ENCODE data around the gene SCUBE2.
A peak's percentile ranks its signal among the peaks of the same experiment; 100 is the strongest.
"Not testable (repeated sequence)": the region's sequence is repeated elsewhere in the genome, so short reads cannot be mapped to it uniquely, and the experiment has no call there.

SCUBE2 gene

DNA sequence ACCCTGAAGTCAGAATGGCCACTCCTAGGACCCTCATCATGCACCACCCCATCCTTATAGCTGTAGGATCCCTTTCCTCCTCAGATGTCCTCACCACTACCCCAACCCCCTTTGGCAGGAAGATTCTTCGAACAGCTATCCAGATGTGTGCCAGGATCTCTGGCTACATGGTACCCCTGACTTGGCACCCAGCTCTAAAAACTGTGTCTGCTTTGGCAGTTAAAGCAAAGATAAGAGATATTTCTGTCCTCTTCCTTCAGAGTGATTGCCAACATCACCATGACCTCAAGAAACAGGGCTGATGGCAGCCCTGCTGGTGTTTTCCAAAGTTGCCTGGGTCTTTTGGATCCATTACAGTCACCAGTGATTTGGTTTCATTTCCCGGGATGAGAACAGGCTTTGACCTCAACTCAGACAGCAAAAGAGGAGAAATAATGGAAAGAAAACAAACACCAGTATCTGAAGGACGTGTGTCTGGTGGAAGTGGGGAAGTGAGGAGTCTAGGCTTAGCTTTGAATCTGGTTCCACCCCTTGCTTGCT lies 83.3 kb downstream of the SCUBE2 start:
- no peak for DNase-seq (ENCODE audit: low read depth in 2 of 2)

DNA sequence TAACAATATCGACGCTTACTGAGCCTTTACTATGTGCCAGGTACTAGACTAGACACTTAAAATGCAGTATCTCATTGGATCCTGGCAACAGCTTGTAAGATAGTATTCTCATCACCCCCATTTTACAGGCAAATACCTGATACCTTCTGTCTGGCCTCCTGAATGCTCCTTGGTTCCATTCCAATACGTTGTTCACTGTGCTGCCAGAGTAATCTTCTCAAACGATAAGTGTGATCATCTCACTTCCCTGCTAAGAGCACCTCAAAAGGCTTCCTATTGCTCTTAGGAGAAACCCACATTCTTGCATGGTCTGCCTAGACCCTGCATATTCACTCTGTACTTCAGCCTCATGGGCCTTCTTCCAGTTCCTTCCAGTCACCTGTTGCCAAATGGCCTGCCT lies 86.3 kb downstream of the SCUBE2 start:
- no peak for DNase-seq (ENCODE audit: low read depth in 2 of 2)

DNA sequence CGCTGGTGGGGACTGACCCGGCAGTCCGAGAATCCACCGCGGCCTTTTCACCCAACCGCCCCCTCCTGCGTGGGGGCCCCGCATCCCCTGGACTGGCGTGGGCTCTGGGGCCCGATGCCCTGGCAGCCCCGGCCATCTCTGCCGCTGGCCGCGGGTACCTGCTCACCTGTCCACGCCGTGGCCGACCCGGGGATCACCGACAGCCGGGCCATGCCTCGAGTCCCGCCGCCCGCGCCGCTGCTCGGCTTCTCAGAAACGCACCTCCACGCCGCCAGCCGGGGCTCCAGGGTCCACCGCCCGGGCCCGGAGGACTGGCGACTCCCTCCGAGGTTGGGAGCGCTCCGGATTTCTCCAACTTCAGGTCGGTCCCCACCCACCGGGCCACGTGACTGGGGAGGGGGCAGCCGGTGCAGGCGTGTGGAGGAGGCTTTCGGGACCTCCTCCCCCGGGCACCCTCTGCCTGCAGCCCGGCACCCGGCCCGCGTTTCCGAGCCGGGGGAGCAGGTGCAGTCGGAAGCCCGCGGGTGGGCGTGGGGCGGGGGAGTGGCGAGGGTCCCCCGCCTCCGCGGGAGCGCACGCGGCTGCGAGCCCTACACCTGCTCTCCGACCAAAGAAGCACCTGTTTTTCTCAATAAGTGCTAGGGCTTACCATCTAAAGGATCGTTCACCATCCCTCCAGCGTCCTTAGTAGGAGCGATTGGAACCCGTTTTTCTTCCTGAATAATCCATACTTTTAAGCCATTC lies 87.0 kb downstream of the SCUBE2 start:
- DNase-seq (ENCODE audit: low read depth in 2 of 2) = no peak

DNA sequence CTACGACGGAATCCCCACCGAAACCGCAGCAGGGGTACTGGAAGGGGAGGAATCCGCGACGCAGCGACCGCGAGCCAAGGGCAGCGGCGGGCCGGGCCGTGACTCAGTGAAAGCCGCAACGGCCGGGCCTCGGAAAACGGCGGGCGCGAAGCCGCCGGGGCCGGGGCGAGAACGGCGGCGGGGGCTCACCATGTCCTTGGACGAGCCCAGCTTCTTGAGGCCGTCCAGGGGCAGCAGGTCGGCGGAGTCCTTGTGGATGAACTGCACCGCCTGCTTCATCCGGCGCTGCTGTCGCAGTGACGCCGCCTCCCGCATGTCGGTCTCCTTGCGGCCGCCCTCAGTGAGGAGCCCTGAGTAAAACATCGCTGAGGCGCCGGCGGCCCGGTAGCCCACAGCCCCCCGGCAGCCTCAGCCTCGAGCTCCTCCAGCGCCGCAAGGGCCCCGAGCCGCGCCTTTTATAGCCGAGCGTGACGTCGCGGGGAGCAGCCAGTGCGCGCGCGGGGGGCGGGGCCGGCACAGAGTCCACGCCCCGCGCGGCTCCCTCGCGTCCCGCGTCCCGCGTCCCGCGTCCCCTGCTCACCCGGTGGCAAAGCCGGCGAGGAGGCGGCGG lies 87.7 kb downstream of the SCUBE2 start, which contains the start of gene NRIP3:
Gene NRIP3, minus strand, starts transcription at position 429 of the 610 bp plus-strand sequence. Its CDS starts 66 bp downstream, at position 363.
- peak; percentile 51 to 63 for DNase-seq (ENCODE audit: low read depth in 2 of 2)

DNA sequence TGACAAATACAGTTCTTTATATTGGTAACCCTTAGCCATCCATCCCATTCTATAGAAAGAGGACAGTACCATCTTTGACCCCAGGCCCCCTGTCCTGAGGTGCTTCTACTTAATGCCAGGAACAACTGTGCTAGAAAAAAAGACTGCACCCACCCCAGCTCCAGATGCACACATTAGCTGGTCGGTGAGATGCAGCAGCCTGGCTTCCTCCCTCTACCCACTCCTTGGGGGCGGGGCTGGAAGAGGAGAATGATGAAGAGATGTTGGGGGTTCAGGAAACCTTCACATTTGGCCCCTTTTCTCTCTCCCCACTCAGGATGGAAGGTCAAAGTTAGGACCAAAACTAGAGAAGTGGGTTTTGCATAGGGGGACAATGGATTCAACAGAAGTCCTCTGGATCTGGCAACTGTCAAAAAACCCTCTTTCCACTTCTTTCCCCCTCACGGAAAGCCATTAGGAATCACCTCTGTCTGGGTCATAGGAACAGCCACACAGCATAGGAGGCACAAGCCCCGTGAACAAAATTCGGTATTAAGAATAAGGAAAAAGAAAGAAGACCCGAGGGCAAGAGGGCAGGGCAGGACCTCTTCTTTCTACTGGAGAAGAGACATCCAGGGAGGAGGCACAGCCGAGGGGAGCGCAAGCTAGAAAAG lies 88.4 kb downstream of the SCUBE2 start:
- DNase-seq (ENCODE audit: low read depth in 2 of 2) = no peak

DNA sequence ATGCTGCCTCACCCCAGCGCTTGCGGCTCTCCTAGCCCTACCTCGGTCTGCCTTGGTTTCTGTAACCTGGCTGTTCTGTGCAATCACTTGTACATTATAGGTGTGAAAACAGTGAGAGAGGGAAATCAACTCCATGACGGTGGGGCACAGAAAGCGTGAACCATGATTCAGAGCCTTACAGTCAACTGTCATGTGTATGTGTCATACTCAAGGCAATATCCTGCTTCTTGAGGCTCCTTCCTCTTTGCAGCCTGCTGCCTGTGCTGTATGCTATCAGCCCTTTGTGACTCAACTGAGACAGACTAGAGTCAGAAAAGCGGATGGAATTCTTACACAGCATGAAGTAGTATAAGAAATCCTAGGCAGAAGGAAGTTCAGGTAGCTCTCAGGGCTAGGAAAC lies 89.7 kb downstream of the SCUBE2 start:
- DNase-seq (ENCODE audit: low read depth in 2 of 2) = no peak

DNA sequence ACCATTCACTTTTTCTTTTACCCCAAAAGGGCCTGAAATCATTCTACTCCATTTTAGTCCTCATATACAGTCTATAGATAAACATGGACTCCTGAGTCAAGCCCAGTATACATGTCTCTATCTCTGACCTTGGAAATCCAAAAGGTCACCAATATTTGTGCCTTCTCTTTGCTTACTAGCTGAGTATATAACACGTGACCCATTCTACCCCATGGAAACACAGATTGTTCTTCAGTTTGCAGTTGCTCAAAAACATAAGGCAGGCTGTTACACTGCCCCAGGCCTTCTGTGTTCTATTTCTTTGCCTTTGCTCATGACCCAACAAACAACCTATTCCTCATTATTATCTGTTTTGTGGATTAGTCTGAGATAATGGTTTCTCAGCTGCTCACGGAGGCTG lies 93.4 kb downstream of the SCUBE2 start:
- no peak for DNase-seq (ENCODE audit: low read depth in 2 of 2)

DNA sequence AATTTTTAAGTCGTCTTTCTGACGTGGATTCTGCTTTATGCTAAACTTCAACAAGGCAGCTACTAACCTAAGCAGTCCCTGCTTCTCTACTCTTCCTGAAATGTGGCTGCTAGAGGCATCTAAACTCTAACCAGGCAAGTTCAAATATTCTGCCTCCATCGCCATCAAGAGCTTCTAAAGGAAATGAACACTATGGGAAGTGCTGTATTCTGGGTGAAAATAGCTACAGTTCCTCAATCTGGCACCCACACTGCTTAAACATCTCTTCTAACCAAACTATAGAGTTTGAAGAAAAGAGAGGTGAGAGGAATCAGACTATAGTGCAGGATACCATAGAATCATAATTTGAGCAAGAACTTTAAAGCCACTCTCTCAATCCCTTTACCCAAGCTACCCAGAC lies 93.9 kb downstream of the SCUBE2 start:
- no peak for DNase-seq (ENCODE audit: low read depth in 2 of 2)

DNA sequence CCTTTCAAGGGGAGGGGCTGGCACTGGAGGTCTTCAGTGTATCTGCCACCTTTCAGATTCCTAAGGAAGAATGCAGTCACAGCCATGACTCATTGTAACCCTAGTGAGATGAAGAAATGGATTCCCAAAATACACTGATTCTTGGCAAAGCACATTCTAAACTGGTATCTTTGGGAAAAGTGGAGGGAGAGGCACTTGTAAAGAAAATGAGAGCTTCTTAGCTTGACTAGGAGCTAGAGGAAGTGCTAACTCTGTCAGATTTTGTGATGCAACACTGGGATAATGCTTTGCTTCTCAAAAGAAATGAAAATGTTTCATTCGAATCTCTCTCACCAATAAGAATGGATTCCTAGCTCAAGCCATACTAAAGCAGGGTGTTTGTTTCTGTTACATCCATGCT lies 101.9 kb downstream of the SCUBE2 start:
- no peak for DNase-seq (ENCODE audit: low read depth in 2 of 2)

DNA sequence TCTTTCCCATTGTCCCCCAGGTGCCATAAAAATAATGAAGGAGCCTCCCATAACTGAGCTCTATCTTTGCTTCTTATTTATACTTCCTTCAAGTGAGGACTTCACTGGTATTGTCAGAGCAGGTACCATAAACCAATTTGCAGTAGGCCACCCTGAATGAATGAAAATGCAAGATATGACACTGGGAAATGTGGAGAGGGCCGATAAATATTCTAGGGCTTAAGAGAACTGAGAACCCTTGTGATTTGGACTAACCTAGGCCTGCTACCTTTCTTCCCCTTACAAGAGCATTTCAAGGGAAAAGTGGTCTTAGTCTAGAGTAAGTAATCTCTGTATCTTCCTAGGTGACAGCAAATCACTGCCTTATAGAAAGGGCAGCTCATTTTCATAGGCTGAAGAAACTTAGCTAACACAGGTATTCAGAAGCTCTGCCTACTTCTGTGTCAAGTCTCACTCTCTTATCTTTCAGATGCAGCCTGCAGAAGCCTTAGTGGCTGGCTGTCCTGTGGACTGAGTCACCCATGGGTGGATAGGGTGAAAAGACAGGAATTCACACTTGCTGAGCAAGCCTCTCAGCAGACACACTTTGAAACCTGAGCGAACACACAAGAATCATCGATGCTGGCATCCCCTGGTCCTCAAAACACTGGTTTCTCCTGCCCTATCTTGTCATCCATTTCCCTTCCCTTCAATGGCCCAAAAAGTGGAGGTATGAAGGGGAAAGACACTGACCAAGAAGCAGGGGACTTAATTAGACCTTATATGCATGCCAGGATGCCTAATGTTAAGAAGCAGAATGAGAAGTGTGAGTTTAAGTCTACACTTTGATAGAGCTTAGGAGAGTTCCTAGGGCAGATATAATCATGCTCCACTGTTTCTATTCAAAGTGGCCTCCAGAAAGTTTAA lies 102.8 kb downstream of the SCUBE2 start:
- no peak for DNase-seq (ENCODE audit: low read depth in 2 of 2)

DNA sequence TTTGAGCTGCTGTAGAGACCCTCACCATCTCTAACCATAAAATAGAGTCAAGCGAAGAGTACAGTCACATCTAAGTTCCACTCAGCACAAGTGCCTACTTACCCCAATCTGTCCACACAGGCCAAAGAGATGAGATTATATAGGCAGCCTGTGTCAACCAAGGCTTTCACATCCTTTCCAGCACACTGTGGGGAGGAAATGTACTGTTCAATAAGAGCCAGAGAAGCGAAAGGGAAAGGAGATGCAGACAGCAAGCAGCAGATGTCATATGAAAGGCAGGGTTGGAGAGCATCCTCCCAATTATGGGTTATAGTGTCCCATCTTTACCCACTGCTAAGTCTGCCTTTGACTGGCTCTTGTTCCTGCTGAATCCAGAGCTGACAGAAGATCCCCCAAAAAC lies 104.0 kb downstream of the SCUBE2 start:
- DNase-seq (ENCODE audit: low read depth in 2 of 2) = no peak

DNA sequence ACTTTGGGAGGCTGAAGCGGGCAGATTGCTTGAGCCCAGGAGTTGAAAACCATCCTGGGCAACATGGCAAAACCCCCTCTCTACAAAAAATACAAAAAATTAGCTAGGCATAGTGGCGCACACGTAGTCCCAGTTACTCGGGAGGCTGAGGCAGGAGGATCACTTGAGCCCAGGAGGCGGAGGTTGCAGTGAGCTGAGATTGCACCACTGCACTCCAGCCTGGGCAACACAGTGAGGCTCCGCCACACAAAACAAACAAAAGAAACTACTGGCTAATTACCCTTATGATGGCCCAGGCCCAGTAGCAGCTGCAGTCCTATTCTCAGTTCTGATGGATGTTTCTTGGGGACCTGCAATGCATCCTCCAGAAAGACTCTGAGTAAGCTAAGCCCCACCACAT lies 104.6 kb downstream of the SCUBE2 start:
- not testable (repeated sequence) for DNase-seq (ENCODE audit: low read depth in 2 of 2)

DNA sequence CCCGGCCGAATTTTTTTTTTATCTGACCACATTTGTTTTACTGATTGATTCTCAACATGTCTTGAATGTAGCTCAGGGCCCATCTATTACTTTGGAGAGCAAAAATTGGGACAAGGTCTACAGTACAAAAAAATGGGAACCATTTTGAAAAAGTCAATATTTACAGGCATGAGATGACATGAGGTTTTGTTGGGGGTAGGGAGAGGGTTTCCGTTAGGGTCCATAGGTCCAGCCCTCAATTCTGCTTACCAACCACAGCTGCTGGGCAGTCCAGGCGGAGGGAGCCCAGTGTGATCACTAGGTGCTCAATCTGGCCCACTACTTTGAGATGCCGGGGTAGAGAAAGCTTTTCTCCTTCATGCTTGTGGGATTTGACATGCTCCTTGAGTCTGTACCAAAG lies 105.9 kb downstream of the SCUBE2 start:
- DNase-seq (ENCODE audit: low read depth in 2 of 2) = no peak

DNA sequence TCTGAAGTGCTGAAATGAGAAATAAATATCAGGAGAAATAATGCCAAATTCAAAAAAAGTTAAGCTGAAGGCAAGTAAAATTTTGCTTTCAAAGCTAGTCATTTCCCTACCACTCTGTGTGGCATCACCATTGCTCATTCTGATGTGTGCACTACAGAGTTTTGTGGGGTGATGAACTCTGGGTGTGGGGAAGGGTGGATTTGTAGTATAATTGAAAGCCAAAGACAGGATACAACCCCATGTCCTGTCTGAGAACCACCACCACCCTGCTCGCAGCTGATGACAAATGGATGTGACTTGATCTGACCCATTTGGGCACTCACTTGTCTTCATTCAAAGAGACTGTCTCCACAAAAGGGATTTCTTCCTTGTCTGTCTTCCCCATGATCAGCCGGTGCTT lies 107.8 kb downstream of the SCUBE2 start:
- DNase-seq (ENCODE audit: low read depth in 2 of 2) = no peak

DNA sequence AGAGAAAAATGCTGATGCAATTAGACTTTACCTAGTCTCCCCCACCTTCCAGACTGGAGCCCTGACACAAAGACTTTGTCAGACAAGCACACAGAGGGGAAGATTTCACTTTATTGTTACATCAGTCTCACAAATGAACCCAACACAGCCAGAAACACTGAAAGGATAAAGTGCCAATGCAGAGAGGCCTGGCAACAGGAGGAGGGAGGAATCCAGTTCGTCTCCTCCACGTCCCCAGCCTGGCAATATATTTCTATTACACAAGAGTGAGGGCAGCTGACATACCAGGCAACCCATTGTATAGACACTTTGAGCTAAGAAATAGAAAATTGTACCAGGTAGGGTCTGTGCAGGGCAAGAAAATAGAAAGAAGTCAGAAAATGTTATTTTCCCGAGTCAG lies 110.9 kb downstream of the SCUBE2 start:
- DNase-seq (ENCODE audit: low read depth in 2 of 2) = no peak

DNA sequence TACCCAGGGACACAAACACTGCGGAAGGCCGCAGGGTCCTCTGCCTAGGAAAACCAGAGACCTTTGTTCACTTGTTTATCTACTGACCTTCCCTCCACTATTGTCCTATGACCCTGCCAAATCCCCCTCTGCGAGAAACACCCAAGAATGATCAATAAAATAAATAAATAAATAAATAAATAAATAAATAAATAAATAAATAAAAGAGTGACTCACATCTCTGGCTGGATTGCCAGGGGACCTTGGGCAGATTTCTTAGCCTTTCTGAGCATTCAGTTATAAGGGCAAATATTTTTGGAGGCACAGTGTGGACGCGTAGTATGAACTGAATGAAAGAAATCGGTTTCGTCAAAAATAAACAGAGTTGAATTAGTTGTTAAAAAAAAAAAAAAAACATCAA lies 112.0 kb downstream of the SCUBE2 start:
- not testable (repeated sequence) for DNase-seq (ENCODE audit: low read depth in 2 of 2)

DNA sequence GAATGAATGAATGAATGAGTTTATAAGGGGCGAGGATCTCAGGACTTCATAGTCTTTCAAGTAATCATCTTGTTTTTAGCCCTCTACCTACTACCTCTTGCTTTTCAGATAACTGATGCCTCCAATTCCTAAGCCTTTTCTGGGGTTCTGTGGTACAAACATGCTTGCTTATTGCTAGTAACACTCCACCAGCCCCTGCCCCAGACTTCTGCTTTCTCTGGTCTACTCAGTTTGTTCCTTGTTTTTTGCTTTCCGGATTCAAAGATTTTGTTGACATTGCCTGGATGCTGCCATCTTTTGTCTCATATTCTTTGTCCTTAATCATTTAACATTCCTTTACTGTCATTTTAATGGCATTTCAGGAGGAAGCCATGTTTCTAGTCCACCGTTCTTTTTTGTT lies 118.3 kb downstream of the SCUBE2 start:
- DNase-seq (ENCODE audit: low read depth in 2 of 2) = no peak

DNA sequence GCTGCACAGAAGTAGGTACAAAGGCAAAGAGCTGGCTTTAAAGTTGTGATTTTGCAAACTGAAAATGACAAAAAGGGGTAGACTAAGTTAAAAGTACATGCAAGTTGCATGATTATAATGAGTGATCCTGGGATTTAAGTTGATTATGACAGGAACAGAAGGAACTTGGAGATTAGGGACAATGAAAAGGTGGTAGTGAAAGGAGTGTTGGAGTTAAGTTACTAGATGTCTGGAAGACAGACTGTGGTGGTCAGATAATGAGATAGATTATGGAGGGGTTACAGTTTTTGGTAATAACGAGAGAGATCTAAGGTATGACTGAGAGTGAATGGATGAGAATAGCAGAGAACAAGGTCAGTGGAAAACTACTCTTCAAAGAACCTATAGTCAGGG lies 119.5 kb downstream of the SCUBE2 start:
- no peak for DNase-seq (ENCODE audit: low read depth in 2 of 2)

DNA sequence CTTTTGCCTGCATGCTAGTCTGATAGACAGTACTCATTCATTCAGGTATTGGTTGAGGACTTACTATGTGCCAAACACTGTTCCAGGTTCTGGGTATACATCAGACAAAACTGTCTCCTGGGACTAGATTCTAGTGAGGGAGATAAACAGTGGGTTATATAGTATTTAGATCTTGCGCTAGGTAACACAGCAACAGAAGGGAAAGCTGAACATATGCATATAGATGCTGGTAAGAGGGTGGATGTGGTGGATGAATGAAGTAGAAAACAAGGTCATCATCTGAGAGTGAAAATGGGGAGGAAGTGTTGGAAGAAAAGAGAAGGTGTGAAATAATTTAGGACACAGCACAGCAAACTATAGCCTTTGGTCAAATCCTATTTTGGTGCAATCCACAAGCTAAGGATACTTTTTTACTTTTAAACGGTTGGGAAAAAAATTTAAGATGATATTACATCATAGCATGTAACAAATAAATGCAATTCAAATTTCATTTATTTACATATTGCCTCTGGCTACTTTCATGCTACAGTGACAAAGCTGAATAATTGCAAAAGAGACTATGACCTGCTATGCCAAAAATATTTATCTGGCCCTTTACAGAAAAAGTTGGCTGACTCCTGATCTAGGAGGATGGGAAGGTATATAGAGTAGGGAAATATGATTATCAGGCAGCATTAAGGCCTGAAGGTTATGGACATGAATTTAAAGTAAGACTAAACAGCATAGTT lies 120.0 kb downstream of the SCUBE2 start:
- DNase-seq (ENCODE audit: low read depth in 2 of 2) = no peak

Data from stimulated activated CD8-positive, alpha-beta memory T cell treated with anti-CD3 and anti-CD28 coated beads, Interleukin-2, amount 100 ng/mL, for 48 hours (primary cell).